Caco-2 (cell line): ENCODE data around the gene EPHB1. TPM values are rescaled to one million over a fixed set of nuclear protein-coding genes. Genes with fewer than 3 reads are reported as not detected.
A peak's percentile ranks its signal among the peaks of the same experiment; 100 is the strongest.

Experiments
- BruUV-seq: library from RNA; stranded (reverse); fragments of 400-500 nt; replicated peaks from 2 replicates; lab custom pipeline; 2021; lab: Mats Ljungman, UMichigan
- CTCF ChIA-PET: fragments of 300-600 bp; sonication (Branson Sonifier 250); formaldehyde crosslinking; loops from one replicate; lab custom pipeline; 2022; ENCODE audit warnings: antibody characterized with exemption; lab: Charles Lee
- POLR2A ChIA-PET: fragments of 300-600 bp; sonication (Branson Sonifier 250); formaldehyde crosslinking; loops from one replicate; lab custom pipeline; 2022; ENCODE audit warnings: antibody characterized with exemption; lab: Charles Lee
- DNase-seq, 2 experiments: peaks; one replicate each; pipeline versions ENCODE4 v3.0.0 to v3.0.0-alpha.2; 2020 to 2022
- H3K27me3 ChIP-seq: replicated peaks from 2 replicates; pipeline ENCODE4 v1.6.0; 2011; ENCODE audit warnings: low read length; ENCODE audit not compliant: control insufficient read depth, insufficient read depth
- H3K36me3 ChIP-seq: 2 replicates; pipeline ENCODE4 v1.5.1; 2011; ENCODE audit warnings: low read length; ENCODE audit not compliant: control insufficient read depth, insufficient read depth
- H3K4me1 ChIP-seq: fragments of 250-450 bp; sonication (Bioruptor Pico); 2 replicates; pipeline ENCODE4 v1.5.1; 2020; ENCODE audit warnings: mild to moderate bottlenecking
- H3K4me3 ChIP-seq: 2 replicates; pipeline ENCODE4 v1.5.1; 2011; ENCODE audit warnings: low read depth, mild to moderate bottlenecking, control low read depth, low read length
- H3K9me3 ChIP-seq: fragments of 250-450 bp; sonication (Bioruptor Pico); 2 replicates; pipeline ENCODE4 v1.5.1; 2020; ENCODE audit warnings: mild to moderate bottlenecking, moderate library complexity
- H3K27ac Mint-ChIP-seq: one replicate; pipeline ENCODE4 v1.8.0; 2022; ENCODE audit warnings: mixed read lengths; ENCODE audit not compliant: unreplicated experiment
- H3K27me3 Mint-ChIP-seq: one replicate; pipeline ENCODE4 v1.8.0; 2022; ENCODE audit warnings: mixed read lengths; ENCODE audit not compliant: insufficient read depth, unreplicated experiment
- H3K36me3 Mint-ChIP-seq: one replicate; pipeline ENCODE4 v1.8.0; 2022; ENCODE audit warnings: mild to moderate bottlenecking, mixed read lengths; ENCODE audit not compliant: insufficient read depth, unreplicated experiment
- H3K4me1 Mint-ChIP-seq: one replicate; pipeline ENCODE4 v1.8.0; 2022; ENCODE audit warnings: low read depth, mixed read lengths; ENCODE audit not compliant: unreplicated experiment
- H3K4me3 Mint-ChIP-seq: one replicate; pipeline ENCODE4 v1.8.0; 2022; ENCODE audit warnings: mild to moderate bottlenecking, moderate library complexity, mixed read lengths; ENCODE audit not compliant: unreplicated experiment
- H3K9me3 Mint-ChIP-seq: one replicate; pipeline ENCODE4 v1.8.0; 2022; ENCODE audit warnings: mixed read lengths; ENCODE audit not compliant: unreplicated experiment
- intact Hi-C: fragments of 100-400 bp; cut with micrococcal nuclease; formaldehyde crosslinking; loops from one replicate; pipeline ENCODE4 v1.10.0; 2022; ENCODE audit not compliant: unreplicated experiment
- total RNA-seq: library from RNA; stranded (reverse); gene quantifications from 2 replicates; pipeline ENCODE4 v1.2.3, GENCODE V29; 2022
- TF ChIP-seq, protein P1 (sequence below), 2 experiments: fragments of 200-600 bp in 1 of 2; IDR thresholded peaks; 1 replicate in 1 of 2; 2 replicates in 1 of 2; pipeline versions ENCODE4 v1.5.1 to v1.8.0; 2011 to 2022; ENCODE audit warnings: antibody characterized with exemption in 1 of 2, control low read depth in 1 of 2, inconsistent platforms in 1 of 2, low read depth in 1 of 2, low read length in 1 of 2, mild to moderate bottlenecking in 1 of 2, moderate library complexity in 1 of 2; ENCODE audit not compliant: insufficient read depth in 1 of 2, severe bottlenecking in 1 of 2, unreplicated experiment in 1 of 2

EPHB1 gene
- total RNA-seq, 1 experiment from 2014 or later, result 2.3 TPM

GRCh38 chr3:134846084-134846483 is 51.0 kb downstream of the EPHB1 start:
- Histone ChIP-seq H3K36me3 (no peaks in the 10 kb centered on the region), H3K9me3 (peaks cover 7% of the 10 kb centered on the region; the same call in 1 of the 2 replicates), H3K4me3 (no peak overlapping the region), H3K4me1 (no peaks in the 10 kb centered on the region), H3K27me3 (no peaks in the 10 kb centered on the region)
- Mint-ChIP-seq H3K9me3 (no peaks in the 10 kb centered on the region), H3K4me3 (no peak overlapping the region), H3K4me1 (no peaks in the 10 kb centered on the region), H3K36me3 (no peaks in the 10 kb centered on the region), H3K27me3 (peaks cover 9% of the 10 kb centered on the region), H3K27ac (no peak overlapping the region)
- ChIA-PET CTCF (no interaction called here), POLR2A (no interaction called here)
- no peak for DNase-seq
- BruUV-seq, result no TSS peak
- TF ChIP-seq, protein P1, sequence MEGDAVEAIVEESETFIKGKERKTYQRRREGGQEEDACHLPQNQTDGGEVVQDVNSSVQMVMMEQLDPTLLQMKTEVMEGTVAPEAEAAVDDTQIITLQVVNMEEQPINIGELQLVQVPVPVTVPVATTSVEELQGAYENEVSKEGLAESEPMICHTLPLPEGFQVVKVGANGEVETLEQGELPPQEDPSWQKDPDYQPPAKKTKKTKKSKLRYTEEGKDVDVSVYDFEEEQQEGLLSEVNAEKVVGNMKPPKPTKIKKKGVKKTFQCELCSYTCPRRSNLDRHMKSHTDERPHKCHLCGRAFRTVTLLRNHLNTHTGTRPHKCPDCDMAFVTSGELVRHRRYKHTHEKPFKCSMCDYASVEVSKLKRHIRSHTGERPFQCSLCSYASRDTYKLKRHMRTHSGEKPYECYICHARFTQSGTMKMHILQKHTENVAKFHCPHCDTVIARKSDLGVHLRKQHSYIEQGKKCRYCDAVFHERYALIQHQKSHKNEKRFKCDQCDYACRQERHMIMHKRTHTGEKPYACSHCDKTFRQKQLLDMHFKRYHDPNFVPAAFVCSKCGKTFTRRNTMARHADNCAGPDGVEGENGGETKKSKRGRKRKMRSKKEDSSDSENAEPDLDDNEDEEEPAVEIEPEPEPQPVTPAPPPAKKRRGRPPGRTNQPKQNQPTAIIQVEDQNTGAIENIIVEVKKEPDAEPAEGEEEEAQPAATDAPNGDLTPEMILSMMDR (IDR thresholded peaks at IDR 0.05; ENCODE audit: insufficient read depth in 1 of 2, low read depth in 1 of 2, low read length in 1 of 2, severe bottlenecking in 1 of 2, unreplicated experiment in 1 of 2), result no peak
- intact Hi-C loops, result no loop called here

- Mint-ChIP-seq H3K27me3 (peaks cover 9% of the 10 kb centered on the region), H3K4me1 (no peaks in the 10 kb centered on the region), H3K36me3 (no peaks in the 10 kb centered on the region), H3K4me3 (no peak overlapping the region), H3K9me3 (no peaks in the 10 kb centered on the region), H3K27ac (no peak overlapping the region)
- no TSS peak for BruUV-seq
- ChIA-PET POLR2A (no interaction called here), CTCF (interaction anchor here (0.6 kb wide), 1 partner anchor 289 kb away, joined by 3 read pairs; no protein-coding TSS in a partner anchor)
- Histone ChIP-seq H3K36me3 (no peaks in the 10 kb centered on the region), H3K4me1 (no peaks in the 10 kb centered on the region), H3K9me3 (peaks cover 7% of the 10 kb centered on the region; the same call in 1 of the 2 replicates), H3K4me3 (no peak overlapping the region), H3K27me3 (no peaks in the 10 kb centered on the region)
- DNase-seq, result peak; percentile 41 to 63
- intact Hi-C loops, result no loop called here
- TF ChIP-seq, protein P1 (IDR thresholded peaks at IDR 0.05; ENCODE audit: insufficient read depth in 1 of 2, low read depth in 1 of 2, low read length in 1 of 2, severe bottlenecking in 1 of 2, unreplicated experiment in 1 of 2), result no peak
These were observed 51.9 kb downstream of the EPHB1 start for GRCh38 chr3:134846911-134847317.

GRCh38 chr3:134847349-134847748 is 52.3 kb downstream of the EPHB1 start:
- CTCF ChIA-PET, result interaction anchor here (0.6 kb wide), 1 partner anchor 289 kb away, joined by 3 read pairs; no protein-coding TSS in a partner anchor
- Histone ChIP-seq H3K4me3 (no peak overlapping the region), H3K27me3 (no peaks in the 10 kb centered on the region), H3K36me3 (no peaks in the 10 kb centered on the region), H3K4me1 (no peaks in the 10 kb centered on the region), H3K9me3 (peaks cover 7% of the 10 kb centered on the region; the same call in 1 of the 2 replicates)
- Mint-ChIP-seq H3K4me1 (no peaks in the 10 kb centered on the region), H3K36me3 (no peaks in the 10 kb centered on the region), H3K9me3 (no peaks in the 10 kb centered on the region), H3K27ac (no peak overlapping the region), H3K27me3 (peaks cover 9% of the 10 kb centered on the region), H3K4me3 (no peak overlapping the region)
- no TSS peak for BruUV-seq
- TF ChIP-seq, protein P1 (IDR thresholded peaks at IDR 0.05; ENCODE audit: insufficient read depth in 1 of 2, low read depth in 1 of 2, low read length in 1 of 2, severe bottlenecking in 1 of 2, unreplicated experiment in 1 of 2), result no peak
- intact Hi-C loops, result no loop called here
- POLR2A ChIA-PET, result no interaction called here
- no peak for DNase-seq
